A673 (cell line): ENCODE measurements around the gene SLX4IP.

Experiments
- CTCF ChIP-seq: fragments of 300-800, 200-600 bp; sonication (generic); conservative IDR thresholded peaks from 2 replicates; pipeline ENCODE4 v1.5.1; 2017; ENCODE audit warnings: low read depth, mild to moderate bottlenecking, antibody characterized with exemption, low read length, moderate library complexity, mixed read lengths
- EZH2 ChIP-seq: fragments of 200-600 bp; sonication (generic); IDR thresholded peaks from 2 replicates; pipeline ENCODE4 v1.6.1; 2017; ENCODE audit warnings: borderline replicate concordance, low read depth, mild to moderate bottlenecking, mixed read lengths, antibody characterized with exemption, low read length; ENCODE audit not compliant: poor library complexity, severe bottlenecking

- no peak for TF ChIP-seq CTCF
- no peak for TF ChIP-seq EZH2
These were observed 120.3 kb downstream of the SLX4IP start for GRCh38 chr20:10555393-10555792.
